ENCODE data around the gene POLR3K.

GRCh38 chr16:37511-37910, 15.9 kb downstream of the POLR3K start:
- TF ChIP-seq CTCF (conservative IDR thresholded peaks at IDR 0.05; ENCODE audit: low read depth, low read length) (no peak), EZH2 (IDR thresholded peaks at IDR 0.05; ENCODE audit: low read length, unreplicated experiment) (no peak), EZH2phosphoT487 (IDR thresholded peaks at IDR 0.05; ENCODE audit: borderline replicate concordance, low read length) (no peak)

Data from PC-3 (cell line).